K562 (cell line): ENCODE measurements around the gene DGKA. TPM values are rescaled to one million over a fixed set of nuclear protein-coding genes. Genes with fewer than 3 reads are reported as not detected.

ENCODE experiments used
- ATAC-seq: fragments of 200-7000 bp; cut with Tn5 transposase; 3 replicates; pipeline ENCODE4 v1.9.1; 2020; ENCODE audit warnings: moderate library complexity
- BruUV-seq: library from RNA; stranded (reverse); fragments of 400-500 nt; replicated peaks from 2 replicates; lab custom pipeline; 2021; lab: Mats Ljungman, UMichigan
- CTCF ChIA-PET: fragments of 300-600 bp; formaldehyde crosslinking; extraction: SDS; loops from one replicate; lab custom pipeline; 2021; ENCODE audit warnings: low intra/inter-chr PET ratio; lab: Yijun Ruan, JAX
- POLR2A ChIA-PET: fragments of 300-600, 350-650 bp; sonication (Branson Sonifier 250); formaldehyde crosslinking; extraction: SDS; loops from one replicate; lab custom pipeline; 2021; ENCODE audit warnings: antibody characterized with exemption, inconsistent platforms; lab: Yijun Ruan, JAX
- DNase-seq, 4 experiments: peaks; one replicate each; pipeline versions ENCODE4 v3.0.0 to v3.0.0-alpha.2; 2011 to 2018; ENCODE audit warnings: low spot score in 3 of 4, mixed read lengths in 3 of 4; ENCODE audit errors: extremely low read depth in 1 of 4
- FAIRE-seq: peaks from 2 replicates; lab custom pipeline; 2011; peaks lifted over from hg19 to GRCh38; lab: Jason Lieb, UNC
- H2AFZ ChIP-seq: 2 replicates; pipeline ENCODE4 v1.6.0; 2011; ENCODE audit warnings: low read depth, low read length, control low read depth, inconsistent platforms
- H3K27ac ChIP-seq: fragments of 200-600 bp; 3 replicates; pipeline ENCODE4 v1.8.0; 2011; ENCODE audit warnings: low read depth, mild to moderate bottlenecking, control low read depth, inconsistent platforms, low read length, moderate library complexity, mixed read lengths; ENCODE audit errors: extremely low read depth
- H3K27me3 ChIP-seq, 2 experiments: fragments of 300-600 bp in 1 of 2; 2 replicates in 1 of 2; 3 replicates in 1 of 2; pipeline versions ENCODE4 v1.6.0 to v1.8.0; 2011; ENCODE audit warnings: inconsistent platforms in 2 of 2, low read length in 2 of 2, mild to moderate bottlenecking in 1 of 2, mixed read lengths in 1 of 2, moderate library complexity in 1 of 2; ENCODE audit not compliant: control insufficient read depth in 2 of 2, insufficient read depth in 2 of 2
- H3K36me3 ChIP-seq: fragments of 300-600 bp; 3 replicates; pipeline ENCODE4 v1.8.0; 2011; ENCODE audit warnings: mild to moderate bottlenecking, low read length, inconsistent platforms; ENCODE audit not compliant: control insufficient read depth, insufficient read depth
- H3K4me1 ChIP-seq, 2 experiments: fragments of 200-600 bp in 1 of 2; replicated peaks in 1 of 2; 2 replicates in 1 of 2; 3 replicates in 1 of 2; pipeline versions ENCODE4 v1.5.1 to v1.8.0; 2011; ENCODE audit warnings: inconsistent platforms in 2 of 2, low read length in 2 of 2, mild to moderate bottlenecking in 1 of 2, mixed read lengths in 1 of 2, moderate library complexity in 1 of 2; ENCODE audit not compliant: control insufficient read depth in 2 of 2, insufficient read depth in 2 of 2
- H3K4me2 ChIP-seq: 2 replicates; pipeline ENCODE4 v1.6.1; 2011; ENCODE audit warnings: low read length, control low read depth, inconsistent platforms, mixed read lengths; ENCODE audit not compliant: insufficient read depth
- H3K4me3 ChIP-seq: fragments of 200-600 bp; sonication (generic), shearing (Covaris generic); 2 replicates; pipeline ENCODE4 v1.5.1; 2016; ENCODE audit warnings: control low read depth, inconsistent platforms
- H3K79me2 ChIP-seq: fragments of 200-600 bp; 3 replicates; pipeline ENCODE4 v1.8.0; 2011; ENCODE audit warnings: low read length, inconsistent platforms; ENCODE audit not compliant: control insufficient read depth, insufficient read depth
- H3K9ac ChIP-seq, 2 experiments: 2 replicates each; pipeline versions ENCODE4 v1.6.0 to v1.6.1; 2011; ENCODE audit warnings: low read depth in 2 of 2, low read length in 2 of 2, control low read depth in 1 of 2, inconsistent platforms in 1 of 2, mild to moderate bottlenecking in 1 of 2, mixed read lengths in 1 of 2; ENCODE audit not compliant: insufficient read depth in 1 of 2
- H3K9me1 ChIP-seq: one replicate; pipeline ENCODE4 v1.6.0; 2011; ENCODE audit warnings: inconsistent platforms, mild to moderate bottlenecking, low read length, moderate library complexity; ENCODE audit not compliant: control insufficient read depth, insufficient read depth
- H3K9me3 ChIP-seq: replicated peaks from 2 replicates; pipeline ENCODE4 v1.5.1; 2011; ENCODE audit warnings: low read depth, low read length, inconsistent platforms; ENCODE audit not compliant: control insufficient read depth, insufficient read depth
- H4K20me1 ChIP-seq: replicated peaks from 2 replicates; pipeline ENCODE4 v1.6.1; 2011; ENCODE audit warnings: low read length, inconsistent platforms, mixed read lengths; ENCODE audit not compliant: control insufficient read depth, insufficient read depth
- BACH1 ChIP-seq: fragments of 200-800 bp; sonication (Bioruptor generic); IDR thresholded peaks from 2 replicates; pipeline ENCODE4 v1.6.1; 2016; ENCODE audit warnings: missing genetic modification characterization, missing compliant biosample characterization
- CBFA2T2 ChIP-seq: fragments of 450-650 bp; conservative IDR thresholded peaks from 2 replicates; pipeline ENCODE4 v1.6.1; 2017; ENCODE audit warnings: mild to moderate bottlenecking
- CBFA2T3 ChIP-seq: fragments of 450-650 bp; IDR thresholded peaks from 2 replicates; pipeline ENCODE4 v1.6.1; 2017
- CEBPG ChIP-seq, 3 experiments: fragments of 200-800 bp in 1 of 3; sonication (Bioruptor generic) in 1 of 3; sonication (generic) in 1 of 3; formaldehyde crosslinking in 1 of 3; IDR thresholded peaks in 2 of 3; conservative IDR thresholded peaks in 1 of 3; 2 replicates each; pipeline versions ENCODE4 v1.6.1 to v1.8.0; 2016 to 2022; ENCODE audit warnings: missing compliant biosample characterization in 2 of 3, missing genetic modification characterization in 2 of 3, mild to moderate bottlenecking in 1 of 3, missing genetic modification reagents in 1 of 3
- FOSL1 ChIP-seq: fragments of 200-800 bp; sonication (Bioruptor generic); conservative IDR thresholded peaks from 2 replicates; pipeline ENCODE4 v1.6.1; 2016; ENCODE audit warnings: missing genetic modification characterization, missing compliant biosample characterization
- HDAC1 ChIP-seq, 2 experiments: fragments of 450-650 bp; IDR thresholded peaks; 2 replicates each; pipeline ENCODE4 v1.6.1; 2016 to 2017; ENCODE audit warnings: inconsistent platforms in 1 of 2, mild to moderate bottlenecking in 1 of 2, moderate library complexity in 1 of 2
- HMG20B ChIP-seq: fragments of 250-450 bp; sonication (Bioruptor Pico); IDR thresholded peaks from 2 replicates; pipeline ENCODE4 v1.5.0; 2021; ENCODE audit warnings: mild to moderate bottlenecking
- JUND ChIP-seq, 2 experiments: IDR thresholded peaks; 2 replicates in 1 of 2; 3 replicates in 1 of 2; pipeline ENCODE4 v1.6.1; 2011; ENCODE audit warnings: borderline replicate concordance in 2 of 2, low read depth in 2 of 2, low read length in 2 of 2, improper control_type of control experiment in 1 of 2, missing biosample characterization in 1 of 2, missing genetic modification characterization in 1 of 2, missing genetic modification reagents in 1 of 2
- MAFG ChIP-seq: fragments of 450-650 bp; conservative IDR thresholded peaks from 2 replicates; pipeline ENCODE4 v1.6.1; 2016; ENCODE audit warnings: missing genetic modification characterization, missing compliant biosample characterization
- NR2C2 ChIP-seq, 2 experiments: fragments of 200-800 bp in 1 of 2; sonication (Bioruptor generic) in 1 of 2; sonication (generic) in 1 of 2; formaldehyde crosslinking in 1 of 2; IDR thresholded peaks; 2 replicates each; pipeline versions ENCODE4 v1.6.1 to v1.8.0; 2016 to 2022; ENCODE audit warnings: mild to moderate bottlenecking in 1 of 2, missing compliant biosample characterization in 1 of 2, missing genetic modification characterization in 1 of 2, missing genetic modification reagents in 1 of 2
- POLR2AphosphoS5 ChIP-seq: IDR thresholded peaks from 2 replicates; pipeline ENCODE4 v1.6.1; 2011; ENCODE audit warnings: mild to moderate bottlenecking, low read depth, low read length, moderate library complexity; ENCODE audit not compliant: control insufficient read depth, insufficient read depth
- RCOR1 ChIP-seq, 2 experiments: IDR thresholded peaks; 2 replicates each; pipeline ENCODE4 v1.6.1; 2012; ENCODE audit warnings: low read depth in 2 of 2, low read length in 2 of 2, borderline replicate concordance in 1 of 2, improper control_type of control experiment in 1 of 2
- RFX1 ChIP-seq: fragments of 450-650 bp; IDR thresholded peaks from 2 replicates; pipeline ENCODE4 v1.6.1; 2016; ENCODE audit warnings: mild to moderate bottlenecking, moderate library complexity
- RFX7 ChIP-seq: fragments of 250-450 bp; sonication (Bioruptor Pico); IDR thresholded peaks from 2 replicates; pipeline ENCODE4 v1.5.1; 2021; ENCODE audit warnings: mild to moderate bottlenecking
- SMARCA4 ChIP-seq: fragments of 450-650 bp; IDR thresholded peaks from 2 replicates; pipeline ENCODE4 v1.6.1; 2016
- STAT5A ChIP-seq: IDR thresholded peaks from 2 replicates; pipeline ENCODE4 v1.6.1; 2012; ENCODE audit warnings: low read length, inconsistent platforms, borderline replicate concordance
- TAF9B ChIP-seq: fragments of 450-650 bp; IDR thresholded peaks from 2 replicates; pipeline ENCODE4 v1.6.1; 2018; ENCODE audit warnings: mild to moderate bottlenecking; ENCODE audit not compliant: partially characterized antibody
- TAL1 ChIP-seq: fragments of 450-650 bp; IDR thresholded peaks from 2 replicates; pipeline ENCODE4 v1.6.1; 2016; ENCODE audit warnings: mild to moderate bottlenecking
- TCF3 ChIP-seq: sonication (generic); formaldehyde crosslinking; IDR thresholded peaks from 2 replicates; pipeline ENCODE4 v1.4.0; 2020; ENCODE audit warnings: mild to moderate bottlenecking, missing genetic modification reagents
- WGBS: fragments of 100-300 bp; shearing (Covaris generic); methylation state at CpG from one replicate; pipeline ENCODE4 v1.1.6; 2016; ENCODE audit warnings: low coverage, mixed read lengths; ENCODE audit not compliant: insufficient coverage; ENCODE audit errors: missing lambda C conversion rate; 5-methylcytosine and 5-hydroxymethylcytosine counted together
- in situ Hi-C: fragments of 300-500 bp; cut with MboI; formaldehyde crosslinking; loops from 4 replicates; pipeline ENCODE4 v1.15.0; 2018; ENCODE audit warnings: inconsistent platforms, mixed read lengths
- intact Hi-C: fragments of 100-400 bp; cut with micrococcal nuclease; formaldehyde crosslinking; loops from 2 replicates; pipeline ENCODE4 v1.14.2; 2022
- polyA plus RNA-seq, 8 experiments: library from polyadenylated mRNA; depleted of rRNA in 4 of 8; stranded (reverse) in 5 of 8; unstranded in 3 of 8; fragments of >200 nt; fragmentation: Nextera tagmentation in 2 of 8; fragmentation: Illumina TruSeq in 1 of 8; extraction: Ambion mirVana in 2 of 8; extraction: Trizol in 1 of 8; gene quantifications; 2 replicates each; pipeline versions ENCODE4 v1.2.1 to v1.2.3, GENCODE V29; 2011 to 2014; ENCODE audit warnings: inconsistent platforms in 1 of 8, missing spikeins in 1 of 8
- total RNA-seq, 7 experiments: library from RNA; depleted of rRNA in 6 of 7; stranded (reverse); fragments of >200 nt in 6 of 7; fragmentation: Illumina TruSeq in 2 of 7; extraction: Trizol in 2 of 7; gene quantifications; 2 replicates each; pipeline versions ENCODE4 v1.2.1 to v1.2.3, GENCODE V29; 2011 to 2021; ENCODE audit warnings: low replicate concordance in 1 of 7
- TF ChIP-seq, protein P1 (sequence below): fragments of 250-450 bp; sonication (Bioruptor Pico); IDR thresholded peaks from 2 replicates; pipeline ENCODE4 v1.5.0; 2021; ENCODE audit warnings: mild to moderate bottlenecking, borderline replicate concordance

The DGKA gene
- total and polyA plus RNA-seq, 9 of the 15 experiments (the other 6 are each of a cell fraction or from before 2014, with no cell fraction given) = 3.4 to 12.4 (median 6.2) TPM

DNA sequence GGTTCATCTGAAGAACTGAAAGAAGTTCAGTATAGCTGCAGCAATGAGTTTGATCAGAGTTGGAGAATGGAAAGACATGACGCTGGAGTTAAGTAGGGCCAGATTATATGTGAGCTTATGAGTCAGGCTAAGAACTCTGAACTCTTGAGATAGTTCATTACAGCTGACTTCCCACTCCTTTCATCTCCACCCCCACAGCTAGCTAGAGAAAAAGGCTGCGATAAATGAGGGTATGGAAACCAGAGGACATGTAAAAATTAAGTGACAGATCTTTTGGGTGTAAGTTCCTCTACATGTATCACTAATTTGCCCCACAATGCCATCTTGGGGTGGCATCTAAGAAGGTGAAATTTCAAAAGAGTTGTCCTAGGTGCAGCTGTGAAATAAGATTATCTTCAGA lies 31.9 kb upstream of the DGKA start:
- intact Hi-C loops (no loop called here), in situ Hi-C loops (no loop called here)
- WGBS = 0% methylated on average over 2 of the region's 2 CpGs
- Histone ChIP-seq H3K9ac (no peak overlapping the region), H3K27me3 (no peaks in the 10 kb centered on the region), H3K4me3 (no peak overlapping the region), H2AFZ (0 out of 2 replicates have a peak overlapping the region, but pooled peaks have one; percentile 23), H3K9me1 (no peaks in the 10 kb centered on the region), H3K9me3 (no peaks in the 10 kb centered on the region), H4K20me1 (no peaks in the 10 kb centered on the region), H3K27ac (no peak overlapping the region), H3K4me2 (peak overlapping the region; percentile 17), H3K36me3 (peaks cover 10% of the 10 kb centered on the region; the same call in 2 of the 3 replicates), H3K79me2 (no peaks in the 10 kb centered on the region), H3K4me1 (peaks cover 2 to 5% of the 10 kb centered on the region in 2 experiments; a peak in 3 of 5 replicates)
- ChIA-PET CTCF (no interaction called here), POLR2A (interaction anchor here (0.8 to 1.3 kb wide), 5 partner anchors 12 to 69 kb away, joined by 3 to 5 read pairs (median 4); partner anchors contain the start of gene DNAJC14)
- DNase-seq (peak in 3 of 4 experiments; percentile 25 to 73 (median 60)), ATAC-seq (peak; percentile 87), FAIRE-seq (peak; percentile 82)
- BruUV-seq = no TSS peak
- TF ChIP-seq CBFA2T3 = peak; percentile 77
- TF ChIP-seq BACH1 (tag) = no peak
- peak in 1 of 2 experiments; percentile 36; a peak in 1 of 4 replicates for TF ChIP-seq RCOR1 (IDR thresholded peaks at IDR 0.05; ENCODE audit: borderline replicate concordance in 1 of 2, low read depth in 2 of 2, low read length in 2 of 2)
- TF ChIP-seq MAFG (tag) = no peak
- TF ChIP-seq HDAC1 (IDR thresholded peaks at IDR 0.05) = 0 out of 4 replicates have a peak, but pooled peaks of 1 of the 2 experiments have one; percentile 33
- TF ChIP-seq RFX7 = no peak
- peak; percentile 72 for TF ChIP-seq JUND (IDR thresholded peaks at IDR 0.05; ENCODE audit: borderline replicate concordance, low read depth, low read length)
- TF ChIP-seq JUND (tag; IDR thresholded peaks at IDR 0.05; ENCODE audit: borderline replicate concordance, low read depth, low read length) = no peak
- TF ChIP-seq SMARCA4 = peak; percentile 43; the same call in 1 of the 2 replicates
- TF ChIP-seq FOSL1 = peak; percentile 63
- no peak for TF ChIP-seq NR2C2 (CRISPR knock-in tag; IDR thresholded peaks at IDR 0.05)
- TF ChIP-seq NR2C2 (tag; IDR thresholded peaks at IDR 0.05) = peak; percentile 57
- TF ChIP-seq TAL1 = peak; percentile 21; the same call in 1 of the 2 replicates
- TF ChIP-seq POLR2AphosphoS5 = peak; percentile 36; the same call in 1 of the 2 replicates
- TF ChIP-seq TAF9B = peak; percentile 54
- TF ChIP-seq RFX1 = no peak
- peak; percentile 49; the same call in 1 of the 2 replicates for TF ChIP-seq STAT5A
- peak; percentile 48; the same call in 1 of the 2 replicates for TF ChIP-seq TCF3 (CRISPR knock-in tag)
- peak; percentile 51 for TF ChIP-seq CBFA2T2
- TF ChIP-seq CEBPG (CRISPR knock-in tag; IDR thresholded peaks at IDR 0.05) = no peak
- TF ChIP-seq CEBPG (tag; conservative IDR thresholded peaks at IDR 0.05 in 1 of 2, IDR thresholded peaks at IDR 0.05 in 1 of 2) = no peak
- TF ChIP-seq, protein P1, sequence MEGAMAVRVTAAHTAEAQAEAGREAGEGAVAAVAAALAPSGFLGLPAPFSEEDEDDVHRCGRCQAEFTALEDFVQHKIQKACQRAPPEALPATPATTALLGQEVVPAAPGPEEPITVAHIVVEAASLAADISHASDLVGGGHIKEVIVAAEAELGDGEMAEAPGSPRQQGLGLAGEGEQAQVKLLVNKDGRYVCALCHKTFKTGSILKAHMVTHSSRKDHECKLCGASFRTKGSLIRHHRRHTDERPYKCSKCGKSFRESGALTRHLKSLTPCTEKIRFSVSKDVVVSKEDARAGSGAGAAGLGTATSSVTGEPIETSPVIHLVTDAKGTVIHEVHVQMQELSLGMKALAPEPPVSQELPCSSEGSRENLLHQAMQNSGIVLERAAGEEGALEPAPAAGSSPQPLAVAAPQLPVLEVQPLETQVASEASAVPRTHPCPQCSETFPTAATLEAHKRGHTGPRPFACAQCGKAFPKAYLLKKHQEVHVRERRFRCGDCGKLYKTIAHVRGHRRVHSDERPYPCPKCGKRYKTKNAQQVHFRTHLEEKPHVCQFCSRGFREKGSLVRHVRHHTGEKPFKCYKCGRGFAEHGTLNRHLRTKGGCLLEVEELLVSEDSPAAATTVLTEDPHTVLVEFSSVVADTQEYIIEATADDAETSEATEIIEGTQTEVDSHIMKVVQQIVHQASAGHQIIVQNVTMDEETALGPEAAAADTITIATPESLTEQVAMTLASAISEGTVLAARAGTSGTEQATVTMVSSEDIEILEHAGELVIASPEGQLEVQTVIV (CRISPR knock-in tag) = no peak
- TF ChIP-seq HMG20B (CRISPR knock-in tag) = no peak
